Smooth muscle cell (in vitro differentiated cells): Measurements from ENCODE around the gene HMCN1. TPM values are rescaled to one million over a fixed set of nuclear protein-coding genes. Genes with fewer than 3 reads are reported as not detected.

Experiments
- DNase-seq: peaks from one replicate; lab custom pipeline; 2025; ENCODE audit not compliant: unreplicated experiment; lab: John Stamatoyannopoulos, UW
- H2AFZ ChIP-seq: fragments of 200-600 bp; sonication (generic); 2 replicates; pipeline ENCODE4 v1.6.0; 2016; ENCODE audit warnings: antibody characterized with exemption, low read depth, mild to moderate bottlenecking
- H3F3A ChIP-seq: fragments of 200-600 bp; sonication (generic); 2 replicates; pipeline ENCODE4 v1.6.0; 2017; ENCODE audit warnings: antibody characterized with exemption, low read depth
- H3K27ac ChIP-seq: fragments of 200-600 bp; sonication (generic); 2 replicates; pipeline ENCODE4 v1.5.1; 2016; ENCODE audit warnings: low read depth, mild to moderate bottlenecking
- H3K27me3 ChIP-seq: fragments of 200-600 bp; sonication (generic); 2 replicates; pipeline ENCODE4 v1.6.1; 2016; ENCODE audit warnings: low read depth, mild to moderate bottlenecking
- H3K36me3 ChIP-seq: fragments of 200-600 bp; sonication (generic); 2 replicates; pipeline ENCODE4 v1.5.1; 2016; ENCODE audit warnings: low read depth
- H3K4me1 ChIP-seq: fragments of 200-600 bp; sonication (generic); 2 replicates; pipeline ENCODE4 v1.5.1; 2016; ENCODE audit warnings: low read depth
- H3K4me2 ChIP-seq: fragments of 200-600 bp; sonication (generic); 2 replicates; pipeline ENCODE4 v1.6.0; 2016; ENCODE audit warnings: mild to moderate bottlenecking
- H3K4me3 ChIP-seq: fragments of 200-600 bp; sonication (generic); 2 replicates; pipeline ENCODE4 v1.5.1; 2016; ENCODE audit warnings: mild to moderate bottlenecking
- H3K79me2 ChIP-seq: fragments of 200-600 bp; sonication (generic); 2 replicates; pipeline ENCODE4 v1.6.0; 2016; ENCODE audit warnings: low read depth, mild to moderate bottlenecking
- H3K9ac ChIP-seq: fragments of 200-600 bp; sonication (generic); 2 replicates; pipeline ENCODE4 v1.6.0; 2016; ENCODE audit warnings: low read depth
- H3K9me3 ChIP-seq: fragments of 200-600 bp; sonication (generic); replicated peaks from 2 replicates; pipeline ENCODE4 v1.5.1; 2016; ENCODE audit warnings: low read depth
- H4K20me1 ChIP-seq: fragments of 200-600 bp; sonication (generic); 2 replicates; pipeline ENCODE4 v1.6.0; 2016; ENCODE audit warnings: low read depth
- WGBS: methylation state at CpG from one replicate; pipeline ENCODE4 v1.1.7; 2016; ENCODE audit warnings: low lambda C conversion rate; 5-methylcytosine and 5-hydroxymethylcytosine counted together
- polyA plus RNA-seq: library from polyadenylated mRNA; unstranded; fragments of >200 nt; fragmentation: Nextera tagmentation; extraction: Ambion mirVana; gene quantifications from 2 replicates; pipeline ENCODE4 v1.2.1, GENCODE V29; 2016
- total RNA-seq: library from RNA; depleted of rRNA; stranded (reverse); fragments of >200 nt; gene quantifications from 2 replicates; pipeline ENCODE4 v1.2.3, GENCODE V29; 2014
- TF ChIP-seq, protein P1 (sequence below): fragments of 200-600 bp; sonication (generic); IDR thresholded peaks from 2 replicates; pipeline ENCODE4 v1.5.1; 2017; ENCODE audit warnings: borderline replicate concordance, mild to moderate bottlenecking, antibody characterized with exemption; ENCODE audit not compliant: insufficient read depth, poor library complexity, severe bottlenecking

The HMCN1 gene
- total and polyA plus RNA-seq, 2 experiments from 2014 or later = 18.9 to 118 TPM

DNA sequence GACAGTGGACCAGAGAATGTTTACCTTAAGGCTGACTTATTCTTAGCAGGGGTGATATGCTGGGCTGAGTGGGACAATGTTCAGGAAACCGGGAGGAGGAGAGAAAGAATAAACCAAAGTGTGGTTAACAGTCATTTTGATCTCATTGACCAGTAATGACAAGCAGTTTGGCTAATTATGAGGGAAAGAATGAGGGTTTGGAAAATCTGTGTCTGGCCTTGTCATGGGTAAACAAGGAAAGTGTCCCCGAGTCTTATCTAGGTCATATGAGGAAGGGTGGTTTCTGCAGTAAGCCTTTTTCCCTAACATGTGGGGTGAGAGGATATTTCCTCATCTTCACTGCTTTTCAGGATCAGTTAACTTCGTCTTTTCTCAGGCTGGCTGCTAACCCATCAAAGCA lies 485.9 kb downstream of the HMCN1 start:
- Histone ChIP-seq H2AFZ (peak overlapping the region; percentile 1), H3K27me3 (no peaks in the 10 kb centered on the region), H3K9me3 (no peaks in the 10 kb centered on the region), H4K20me1 (no peaks in the 10 kb centered on the region), H3K9ac (no peak overlapping the region), H3K79me2 (no peaks in the 10 kb centered on the region), H3F3A (peaks cover 19% of the 10 kb centered on the region), H3K27ac (peak overlapping the region; percentile 77), H3K4me1 (peaks cover 8% of the 10 kb centered on the region), H3K4me3 (no peak overlapping the region), H3K4me2 (peak overlapping the region; percentile 41), H3K36me3 (no peaks in the 10 kb centered on the region)
- TF ChIP-seq, protein P1, sequence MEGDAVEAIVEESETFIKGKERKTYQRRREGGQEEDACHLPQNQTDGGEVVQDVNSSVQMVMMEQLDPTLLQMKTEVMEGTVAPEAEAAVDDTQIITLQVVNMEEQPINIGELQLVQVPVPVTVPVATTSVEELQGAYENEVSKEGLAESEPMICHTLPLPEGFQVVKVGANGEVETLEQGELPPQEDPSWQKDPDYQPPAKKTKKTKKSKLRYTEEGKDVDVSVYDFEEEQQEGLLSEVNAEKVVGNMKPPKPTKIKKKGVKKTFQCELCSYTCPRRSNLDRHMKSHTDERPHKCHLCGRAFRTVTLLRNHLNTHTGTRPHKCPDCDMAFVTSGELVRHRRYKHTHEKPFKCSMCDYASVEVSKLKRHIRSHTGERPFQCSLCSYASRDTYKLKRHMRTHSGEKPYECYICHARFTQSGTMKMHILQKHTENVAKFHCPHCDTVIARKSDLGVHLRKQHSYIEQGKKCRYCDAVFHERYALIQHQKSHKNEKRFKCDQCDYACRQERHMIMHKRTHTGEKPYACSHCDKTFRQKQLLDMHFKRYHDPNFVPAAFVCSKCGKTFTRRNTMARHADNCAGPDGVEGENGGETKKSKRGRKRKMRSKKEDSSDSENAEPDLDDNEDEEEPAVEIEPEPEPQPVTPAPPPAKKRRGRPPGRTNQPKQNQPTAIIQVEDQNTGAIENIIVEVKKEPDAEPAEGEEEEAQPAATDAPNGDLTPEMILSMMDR = no peak
- 13% methylated on average over 3 of the region's 3 CpGs for WGBS
- DNase-seq = no peak

DNA sequence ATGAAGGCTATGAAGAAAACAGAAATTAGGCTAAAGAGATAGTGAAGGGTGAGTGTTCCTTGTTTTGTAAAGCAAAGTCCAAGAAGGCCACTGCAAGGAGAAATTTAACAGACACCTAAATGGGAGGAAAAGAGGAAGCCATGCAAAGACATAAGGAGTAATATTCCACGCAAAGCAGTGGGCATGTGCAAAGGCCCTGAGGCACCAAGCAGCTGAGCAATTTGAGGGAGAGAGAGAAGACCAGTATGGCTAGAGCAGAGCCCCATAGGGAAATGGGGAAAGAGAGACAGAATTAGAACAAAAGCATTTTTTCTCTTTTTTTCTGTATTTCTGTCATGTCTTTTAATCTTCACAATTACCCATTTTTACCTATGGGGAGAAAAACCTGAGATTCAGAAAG lies 486.7 kb downstream of the HMCN1 start:
- TF ChIP-seq, protein P1 = no peak
- no peaks in the 10 kb centered on the region for H3K27me3 ChIP-seq
- WGBS = 91% methylated on average over 1 of the region's 1 CpG

DNA sequence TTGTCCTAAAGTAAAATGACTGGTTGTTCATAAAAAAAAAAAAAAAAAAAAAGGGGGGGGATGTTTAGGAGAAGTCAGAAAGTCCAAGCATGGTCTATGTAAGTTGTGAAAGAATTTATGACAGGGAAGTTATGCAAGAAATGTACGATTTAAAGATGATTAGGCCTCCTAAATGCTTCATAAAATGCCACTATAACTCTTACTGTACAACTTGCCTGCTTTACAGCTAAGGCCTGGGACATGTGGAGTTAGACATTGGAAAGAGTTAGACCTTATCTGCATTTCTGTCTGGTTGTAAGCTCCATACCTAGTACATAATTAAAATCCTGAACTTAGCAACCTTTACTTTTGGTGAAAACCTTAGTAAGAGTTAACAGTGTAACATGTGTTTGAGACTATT lies 490.9 kb downstream of the HMCN1 start:
- H3K27me3 ChIP-seq = no peaks in the 10 kb centered on the region
- H3K27ac ChIP-seq = peak overlapping the region; percentile 66
- WGBS = 19% methylated on average over 1 of the region's 1 CpG
- H2AFZ ChIP-seq = no peak overlapping the region
- no peak for DNase-seq
- no peak overlapping the region for H3K4me3 ChIP-seq
- H3F3A ChIP-seq = peaks cover 13% of the 10 kb centered on the region
- no peaks in the 10 kb centered on the region for H3K9me3 ChIP-seq
- TF ChIP-seq, protein P1 = no peak
- no peaks in the 10 kb centered on the region for H3K36me3 ChIP-seq
- H3K79me2 ChIP-seq = no peaks in the 10 kb centered on the region
- peaks cover 17% of the 10 kb centered on the region for H3K4me1 ChIP-seq
- H3K4me2 ChIP-seq = peak overlapping the region; percentile 56
- H3K9ac ChIP-seq = no peak overlapping the region
- no peaks in the 10 kb centered on the region for H4K20me1 ChIP-seq

More for the DNA sequence above, 486.7 kb downstream of the HMCN1 start:
- no peak for DNase-seq
- Histone ChIP-seq H3K4me1 (peaks cover 17% of the 10 kb centered on the region), H4K20me1 (no peaks in the 10 kb centered on the region), H2AFZ (no peak overlapping the region), H3K27ac (peak overlapping the region; percentile 77), H3K36me3 (no peaks in the 10 kb centered on the region), H3K4me2 (peak overlapping the region; percentile 41), H3K9ac (no peak overlapping the region), H3F3A (peaks cover 19% of the 10 kb centered on the region), H3K79me2 (no peaks in the 10 kb centered on the region), H3K9me3 (no peaks in the 10 kb centered on the region), H3K4me3 (no peak overlapping the region)

DNA sequence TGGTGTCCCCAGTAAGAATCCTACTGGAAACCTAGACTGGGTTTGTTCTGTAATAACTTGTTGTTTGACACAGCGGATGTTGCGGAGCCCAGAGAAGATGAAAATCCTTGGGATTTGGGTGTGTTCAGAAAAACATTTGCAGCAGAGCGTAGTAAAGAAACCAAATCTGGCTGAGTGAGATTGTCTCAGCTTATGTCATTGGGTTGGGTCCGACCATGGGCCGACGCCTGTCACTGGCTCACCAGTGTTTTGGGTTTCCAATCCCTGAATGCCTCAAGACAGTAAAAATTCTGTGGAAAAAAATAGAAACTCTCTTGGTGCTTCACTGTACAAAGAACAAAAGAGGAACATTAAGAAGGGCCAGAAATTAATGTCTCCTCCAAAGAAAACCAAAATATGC lies 494.6 kb downstream of the HMCN1 start:
- DNase-seq = no peak
- no peak overlapping the region for H3K4me3 ChIP-seq
- no peaks in the 10 kb centered on the region for H3K79me2 ChIP-seq
- no peaks in the 10 kb centered on the region for H3K9me3 ChIP-seq
- no peaks in the 10 kb centered on the region for H3K27me3 ChIP-seq
- TF ChIP-seq, protein P1 = no peak
- H3K36me3 ChIP-seq = no peaks in the 10 kb centered on the region
- H2AFZ ChIP-seq = no peak overlapping the region
- H3F3A ChIP-seq = no peaks in the 10 kb centered on the region
- H3K4me1 ChIP-seq = peaks cover 17% of the 10 kb centered on the region
- no peaks in the 10 kb centered on the region for H4K20me1 ChIP-seq
- no peak overlapping the region for H3K9ac ChIP-seq
- H3K27ac ChIP-seq = no peak overlapping the region
- no peak overlapping the region for H3K4me2 ChIP-seq
- 93% methylated on average over 6 of the region's 6 CpGs for WGBS
